AG04449 (cell line): ENCODE measurements around the gene STRIP2.
"Not testable (repeated sequence)": the region's sequence is repeated elsewhere in the genome, so short reads cannot be mapped to it uniquely, and the experiment has no call there.

Experiments
- CTCF ChIA-PET: fragments of 350-600 bp; formaldehyde crosslinking; extraction: SDS; loops from one replicate; lab custom pipeline; 2021; ENCODE audit warnings: antibody characterized with exemption; lab: Yijun Ruan, JAX
- POLR2A ChIA-PET: fragments of 400-600, 350-600 bp; formaldehyde crosslinking; extraction: SDS; loops from one replicate; lab custom pipeline; 2020; ENCODE audit warnings: antibody characterized with exemption, inconsistent platforms; lab: Yijun Ruan, JAX
- DNase-seq: peaks from one replicate; pipeline ENCODE4 v3.0.0-alpha.2; 2010; ENCODE audit warnings: low read depth, low spot score
- H3K4me3 ChIP-seq: 2 replicates; pipeline ENCODE4 v1.5.1; 2011; ENCODE audit warnings: low read depth, mild to moderate bottlenecking, control low read depth, low read length
- CTCF ChIP-seq: IDR thresholded peaks from one replicate; pipeline ENCODE4 v1.5.1; 2011; ENCODE audit warnings: mild to moderate bottlenecking, moderate library complexity, low read length, control low read depth, inconsistent platforms; ENCODE audit not compliant: insufficient read depth; ENCODE audit errors: missing control alignments

The STRIP2 gene

DNA sequence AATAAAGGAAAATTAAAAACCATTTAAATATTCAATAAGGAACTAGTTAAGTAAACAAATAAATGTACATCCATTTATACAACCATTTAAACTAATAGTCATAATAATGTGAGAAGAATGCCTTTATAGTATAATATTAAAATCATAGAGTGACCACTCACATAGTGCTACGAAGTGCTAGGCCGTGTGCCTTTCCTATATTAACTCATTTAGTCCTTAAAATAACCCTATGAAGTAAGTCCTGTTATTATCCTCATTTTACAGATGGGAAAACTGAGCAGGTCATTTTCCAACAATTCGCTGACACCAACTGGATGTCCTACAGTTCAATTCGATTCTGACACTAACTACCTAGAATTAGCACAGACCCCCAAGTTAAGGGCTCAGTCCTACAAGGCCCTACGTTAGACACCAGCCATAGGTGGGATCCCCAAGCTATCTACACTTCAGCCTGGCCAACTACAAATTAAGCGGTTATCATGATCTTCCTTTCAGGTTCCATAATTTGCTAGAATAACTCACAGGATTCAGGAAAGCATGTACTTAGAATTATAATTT lies 4.1 kb downstream of the STRIP2 start:
- H3K4me3 ChIP-seq: no peak overlapping the region
- ChIA-PET POLR2A (no interaction called here), CTCF (interaction anchor here (1.1 to 1.3 kb wide), 2 partner anchors 67 to 95 kb away, joined by 3 to 4 read pairs; no protein-coding TSS in a partner anchor)
- TF ChIP-seq CTCF: no peak
- DNase-seq: no peak

- CTCF ChIA-PET: interaction anchor here (1.1 to 1.5 kb wide), 5 partner anchors 12 to 96 kb away, joined by 3 to 6 read pairs (median 4); no protein-coding TSS in a partner anchor
- no peak for TF ChIP-seq CTCF
- no peak overlapping the region for H3K4me3 ChIP-seq
- DNase-seq: no peak
- POLR2A ChIA-PET: no interaction called here
Measured at GRCh38 chr7:129438839-129439651, 4.8 kb downstream of the STRIP2 start.

GRCh38 chr7:129439963-129440625 lies 5.9 kb downstream of the STRIP2 start:
- POLR2A ChIA-PET: no interaction called here
- H3K4me3 ChIP-seq: no peak overlapping the region
- no peak for TF ChIP-seq CTCF
- no peak for DNase-seq
- CTCF ChIA-PET: interaction anchor here (0.6 to 1.5 kb wide), 5 partner anchors 13 to 221 kb away, joined by 3 to 6 read pairs (median 4); no protein-coding TSS in a partner anchor

- CTCF ChIA-PET: interaction anchor here (0.9 to 1.6 kb wide), 3 partner anchors 76 to 224 kb away, joined by 3 to 6 read pairs (median 4); no protein-coding TSS in a partner anchor
- H3K4me3 ChIP-seq: no peak overlapping the region
- no peak for TF ChIP-seq CTCF
- no peak for DNase-seq
- POLR2A ChIA-PET: interaction anchor here (1.5 kb wide), 1 partner anchor 9 kb away, joined by 7 read pairs; the partner anchor contains the start of gene STRIP2
Measured at GRCh38 chr7:129443612-129444011, 9.4 kb downstream of the STRIP2 start.

GRCh38 chr7:129444776-129445175 lies 10.5 kb downstream of the STRIP2 start:
- CTCF ChIA-PET, H3K4me3 ChIP-seq, POLR2A ChIA-PET, DNase-seq: not testable (repeated sequence)

DNA sequence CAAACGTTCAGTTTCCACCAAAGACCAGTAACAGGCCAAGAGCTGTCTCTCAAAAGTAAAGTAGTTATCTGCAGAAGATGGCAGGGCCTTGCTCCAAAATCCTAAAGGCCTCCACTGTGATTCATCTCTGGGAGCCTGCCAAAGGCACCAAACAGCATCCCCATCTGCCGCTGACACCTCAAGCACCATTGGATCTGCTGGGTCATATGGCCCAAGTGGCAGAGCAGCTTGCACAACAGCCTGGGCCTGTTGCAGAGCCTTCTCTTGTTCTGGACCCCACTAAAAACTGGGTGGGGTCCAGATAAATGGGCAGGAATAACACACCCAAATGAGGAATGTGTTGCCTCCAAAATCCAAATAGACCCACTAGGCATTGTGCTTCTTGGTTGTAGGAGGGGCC lies 12.7 kb downstream of the STRIP2 start:
- POLR2A ChIA-PET, CTCF ChIA-PET, H3K4me3 ChIP-seq, DNase-seq: not testable (repeated sequence)

DNA sequence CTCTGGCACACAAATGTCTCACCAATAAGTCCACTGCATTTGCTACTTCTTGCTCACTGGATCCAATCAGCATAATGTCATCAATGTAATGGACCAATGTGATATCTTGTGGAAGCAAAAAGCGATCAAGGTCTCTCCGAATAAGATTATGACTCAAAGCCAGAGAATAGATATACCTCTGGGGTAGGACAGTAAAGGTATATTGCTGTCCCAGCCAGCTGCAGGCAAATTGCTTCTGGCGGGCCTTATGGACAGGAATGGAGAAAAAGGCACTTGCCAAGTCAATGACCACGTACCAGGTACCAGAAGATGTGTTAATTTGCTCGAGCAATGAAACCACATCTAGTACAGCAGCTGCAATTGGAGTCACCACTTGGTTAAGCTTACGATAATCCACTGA lies 13.2 kb downstream of the STRIP2 start:
- POLR2A ChIA-PET: not testable (repeated sequence)

GRCh38 chr7:129448608-129449007 lies 14.4 kb downstream of the STRIP2 start:
- DNase-seq, H3K4me3 ChIP-seq, POLR2A ChIA-PET: not testable (repeated sequence)
- CTCF ChIA-PET: interaction anchor here (1.0 to 1.2 kb wide), 2 partner anchors 16 to 236 kb away, joined by 3 read pairs; no protein-coding TSS in a partner anchor

More for the DNA sequence above, 13.2 kb downstream of the STRIP2 start:
- DNase-seq, H3K4me3 ChIP-seq: not testable (repeated sequence)
- CTCF ChIA-PET: interaction anchor here (1.0 kb wide), 1 partner anchor 234 kb away, joined by 3 read pairs; no protein-coding TSS in a partner anchor
